Astrocyte (in vitro differentiated cells and primary cell): ENCODE measurements around the gene LDAH.

Source experiments
- EZH2 ChIP-seq: IDR thresholded peaks from 2 replicates; pipeline ENCODE4 v1.6.1; 2012; ENCODE audit warnings: mild to moderate bottlenecking, low read length, inconsistent platforms; ENCODE audit not compliant: insufficient read depth
- TF ChIP-seq, protein P1 (sequence below): IDR thresholded peaks from 2 replicates; pipeline ENCODE4 v1.5.1; 2011; ENCODE audit warnings: low read depth, mild to moderate bottlenecking, inconsistent platforms, low read length, moderate library complexity; ENCODE audit not compliant: insufficient read depth

GRCh38 chr2:20815216-20815615, 7.7 kb downstream of the LDAH start:
- no peak for TF ChIP-seq EZH2
- TF ChIP-seq, protein P1, sequence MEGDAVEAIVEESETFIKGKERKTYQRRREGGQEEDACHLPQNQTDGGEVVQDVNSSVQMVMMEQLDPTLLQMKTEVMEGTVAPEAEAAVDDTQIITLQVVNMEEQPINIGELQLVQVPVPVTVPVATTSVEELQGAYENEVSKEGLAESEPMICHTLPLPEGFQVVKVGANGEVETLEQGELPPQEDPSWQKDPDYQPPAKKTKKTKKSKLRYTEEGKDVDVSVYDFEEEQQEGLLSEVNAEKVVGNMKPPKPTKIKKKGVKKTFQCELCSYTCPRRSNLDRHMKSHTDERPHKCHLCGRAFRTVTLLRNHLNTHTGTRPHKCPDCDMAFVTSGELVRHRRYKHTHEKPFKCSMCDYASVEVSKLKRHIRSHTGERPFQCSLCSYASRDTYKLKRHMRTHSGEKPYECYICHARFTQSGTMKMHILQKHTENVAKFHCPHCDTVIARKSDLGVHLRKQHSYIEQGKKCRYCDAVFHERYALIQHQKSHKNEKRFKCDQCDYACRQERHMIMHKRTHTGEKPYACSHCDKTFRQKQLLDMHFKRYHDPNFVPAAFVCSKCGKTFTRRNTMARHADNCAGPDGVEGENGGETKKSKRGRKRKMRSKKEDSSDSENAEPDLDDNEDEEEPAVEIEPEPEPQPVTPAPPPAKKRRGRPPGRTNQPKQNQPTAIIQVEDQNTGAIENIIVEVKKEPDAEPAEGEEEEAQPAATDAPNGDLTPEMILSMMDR, result no peak
